ENCODE results near the gene MAP2K5. TPM values are rescaled to one million over a fixed set of nuclear protein-coding genes. Genes with fewer than 3 reads are reported as not detected.

Gene MAP2K5
- polyA plus RNA-seq, 1 donor from 2014 or later = 12.1 TPM

- H3K4me3 ChIP-seq (ENCODE audit: low read length) = no peak overlapping the region
- no peaks in the 10 kb centered on the region for H3F3A ChIP-seq (ENCODE audit: insufficient read depth, low read length, poor library complexity, severe bottlenecking)
- no peaks in the 10 kb centered on the region for H3K36me3 ChIP-seq (ENCODE audit: insufficient read depth, low read length)
- no peaks in the 10 kb centered on the region for H4K20me1 ChIP-seq (ENCODE audit: insufficient read depth)
- H3K27ac ChIP-seq (ENCODE audit: low read length) = no peak overlapping the region
- no peak for TF ChIP-seq CTCF (IDR thresholded peaks at IDR 0.05; ENCODE audit: poor library complexity, severe bottlenecking)
- no peak for TF ChIP-seq TAF1 (IDR thresholded peaks at IDR 0.05; ENCODE audit: low read depth)
- TF ChIP-seq SMC3 (conservative IDR thresholded peaks at IDR 0.05; ENCODE audit: poor library complexity) = no peak
- TF ChIP-seq EZH2 (IDR thresholded peaks at IDR 0.05; ENCODE audit: borderline replicate concordance, insufficient read depth, low read length, poor library complexity, severe bottlenecking) = no peak
- TF ChIP-seq EP300 (conservative IDR thresholded peaks at IDR 0.05; ENCODE audit: poor library complexity, severe bottlenecking) = no peak
- no peak for TF ChIP-seq MXI1 (conservative IDR thresholded peaks at IDR 0.05; ENCODE audit: poor library complexity, severe bottlenecking)
- no peak for TF ChIP-seq RAD21 (conservative IDR thresholded peaks at IDR 0.05)
- no peak for TF ChIP-seq POLR2AphosphoS5 (IDR thresholded peaks at IDR 0.05)
- no peak for TF ChIP-seq REST (IDR thresholded peaks at IDR 0.05; ENCODE audit: borderline replicate concordance)
- no peaks in the 10 kb centered on the region for H3K27me3 ChIP-seq (ENCODE audit: insufficient read depth, low read depth, low read length)
- no peak overlapping the region for H3K9ac ChIP-seq (ENCODE audit: low read length)
- no peaks in the 10 kb centered on the region for H3K9me2 ChIP-seq (ENCODE audit: insufficient read depth, low read length)
- H2AFZ ChIP-seq (ENCODE audit: low read depth, low read length) = no peak overlapping the region
- no peaks in the 10 kb centered on the region for H3K79me2 ChIP-seq (replicated peaks; ENCODE audit: insufficient read depth, low read length)
- no peaks in the 10 kb centered on the region for H3K9me3 ChIP-seq (ENCODE audit: low read length)
- H3K4me2 ChIP-seq (ENCODE audit: low read length) = peak overlapping the region; percentile 1
Measured at GRCh38 chr15:67579164-67579563, 36.7 kb downstream of the MAP2K5 start.

GRCh38 chr15:67579967-67580366, 37.5 kb downstream of the MAP2K5 start:
- TF ChIP-seq CTCF (IDR thresholded peaks at IDR 0.05; ENCODE audit: poor library complexity, severe bottlenecking) = no peak
- no peak for TF ChIP-seq MXI1 (conservative IDR thresholded peaks at IDR 0.05; ENCODE audit: poor library complexity, severe bottlenecking)
- no peak for TF ChIP-seq REST (IDR thresholded peaks at IDR 0.05; ENCODE audit: borderline replicate concordance)
- no peak for TF ChIP-seq TAF1 (IDR thresholded peaks at IDR 0.05; ENCODE audit: low read depth)
- TF ChIP-seq EZH2 (IDR thresholded peaks at IDR 0.05; ENCODE audit: borderline replicate concordance, insufficient read depth, low read length, poor library complexity, severe bottlenecking) = no peak
- TF ChIP-seq RAD21 (conservative IDR thresholded peaks at IDR 0.05) = no peak
- no peak for TF ChIP-seq SMC3 (conservative IDR thresholded peaks at IDR 0.05; ENCODE audit: poor library complexity)
- TF ChIP-seq POLR2AphosphoS5 (IDR thresholded peaks at IDR 0.05) = no peak
- no peak for TF ChIP-seq EP300 (conservative IDR thresholded peaks at IDR 0.05; ENCODE audit: poor library complexity, severe bottlenecking)
- Histone ChIP-seq H3K36me3 (ENCODE audit: insufficient read depth, low read length) (no peaks in the 10 kb centered on the region), H3K9ac (ENCODE audit: low read length) (no peak overlapping the region), H3K27me3 (ENCODE audit: insufficient read depth, low read depth, low read length) (no peaks in the 10 kb centered on the region), H4K20me1 (ENCODE audit: insufficient read depth) (no peaks in the 10 kb centered on the region), H3K9me3 (ENCODE audit: low read length) (no peaks in the 10 kb centered on the region), H3F3A (ENCODE audit: insufficient read depth, low read length, poor library complexity, severe bottlenecking) (no peaks in the 10 kb centered on the region), H3K79me2 (replicated peaks; ENCODE audit: insufficient read depth, low read length) (no peaks in the 10 kb centered on the region), H3K27ac (ENCODE audit: low read length) (no peak overlapping the region), H3K4me2 (ENCODE audit: low read length) (no peak overlapping the region), H3K4me3 (ENCODE audit: low read length) (no peak overlapping the region), H3K9me2 (ENCODE audit: insufficient read depth, low read length) (no peaks in the 10 kb centered on the region), H2AFZ (ENCODE audit: low read depth, low read length) (no peak overlapping the region)
